HG02885 (cell line): ENCODE results near the gene SH3BP2.

Experiments
- ATAC-seq: cut with Tn5 transposase; IDR thresholded peaks from one replicate; pipeline ENCODE4 v1.9.1; 2021; ENCODE audit warnings: mild to moderate bottlenecking; ENCODE audit not compliant: unreplicated experiment, poor library complexity

SH3BP2 gene

DNA sequence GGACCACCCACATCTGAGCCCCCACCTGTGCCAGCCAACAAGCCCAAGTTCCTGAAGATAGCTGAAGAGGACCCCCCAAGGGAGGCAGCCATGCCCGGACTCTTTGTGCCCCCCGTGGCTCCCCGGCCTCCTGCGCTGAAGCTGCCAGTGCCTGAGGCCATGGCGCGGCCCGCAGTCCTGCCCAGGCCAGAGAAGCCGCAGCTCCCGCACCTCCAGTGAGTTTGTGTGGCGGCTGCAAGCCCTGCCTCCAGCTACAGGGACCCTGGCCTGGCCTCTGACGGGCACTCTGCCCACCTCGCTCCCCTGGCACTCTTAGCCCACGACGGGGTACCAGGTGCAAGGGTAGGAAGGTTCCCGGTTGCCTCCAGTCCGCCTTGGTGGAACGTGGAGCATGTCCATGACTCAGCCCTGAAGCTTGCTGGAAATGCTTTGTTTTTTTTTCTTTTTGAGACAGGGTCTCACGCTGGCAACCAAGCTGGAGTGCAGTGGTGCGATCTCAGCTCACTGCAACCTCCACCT, 37.1 kb downstream of the SH3BP2 start:
- no peak for ATAC-seq

DNA sequence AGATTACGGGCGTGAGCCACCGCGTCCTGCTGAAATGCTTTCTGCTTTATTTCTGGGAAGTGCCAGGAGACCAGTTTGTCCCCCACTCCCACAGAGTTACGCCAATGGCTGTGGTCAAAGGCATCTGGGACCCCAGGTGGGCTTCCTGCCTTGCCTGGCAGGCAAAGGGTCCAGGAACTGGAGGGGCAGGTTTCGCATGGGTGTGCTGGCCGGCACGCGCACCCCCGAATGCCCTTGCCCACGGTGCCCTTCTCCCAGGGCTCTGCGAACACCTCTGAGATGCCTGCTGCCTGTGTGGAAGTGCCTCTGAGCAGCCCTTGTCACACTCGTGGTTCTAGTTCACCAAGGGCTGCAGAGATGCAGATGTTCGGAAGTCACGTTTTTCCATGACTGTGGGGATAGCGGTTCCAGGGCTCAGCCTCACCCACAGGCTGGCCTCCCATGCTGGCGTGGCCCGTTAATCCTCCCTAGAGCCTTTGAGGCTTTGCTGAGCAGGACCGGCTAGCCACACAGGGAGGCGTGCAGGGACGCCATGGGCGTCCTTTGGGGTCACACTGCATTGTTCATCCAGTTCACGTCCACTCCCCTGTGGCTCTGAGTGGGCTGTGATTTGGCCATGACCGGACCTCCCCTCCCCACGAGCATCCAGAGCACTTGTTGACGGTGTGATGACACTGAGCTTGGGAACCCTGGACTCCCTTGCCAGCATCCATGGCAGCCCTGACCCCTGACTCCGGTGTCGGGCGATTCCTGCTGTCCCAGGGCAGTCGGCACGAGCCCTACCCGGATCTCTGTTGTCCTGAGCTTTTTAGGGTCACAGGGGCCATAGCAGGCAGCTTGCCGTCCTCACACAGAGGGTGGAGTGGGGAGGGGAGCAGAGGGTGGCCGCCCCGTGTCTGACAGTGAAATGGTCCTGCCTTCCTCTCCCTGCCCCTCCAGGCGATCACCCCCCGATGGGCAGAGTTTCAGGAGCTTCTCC, 38.0 kb downstream of the SH3BP2 start:
- no peak for ATAC-seq

DNA sequence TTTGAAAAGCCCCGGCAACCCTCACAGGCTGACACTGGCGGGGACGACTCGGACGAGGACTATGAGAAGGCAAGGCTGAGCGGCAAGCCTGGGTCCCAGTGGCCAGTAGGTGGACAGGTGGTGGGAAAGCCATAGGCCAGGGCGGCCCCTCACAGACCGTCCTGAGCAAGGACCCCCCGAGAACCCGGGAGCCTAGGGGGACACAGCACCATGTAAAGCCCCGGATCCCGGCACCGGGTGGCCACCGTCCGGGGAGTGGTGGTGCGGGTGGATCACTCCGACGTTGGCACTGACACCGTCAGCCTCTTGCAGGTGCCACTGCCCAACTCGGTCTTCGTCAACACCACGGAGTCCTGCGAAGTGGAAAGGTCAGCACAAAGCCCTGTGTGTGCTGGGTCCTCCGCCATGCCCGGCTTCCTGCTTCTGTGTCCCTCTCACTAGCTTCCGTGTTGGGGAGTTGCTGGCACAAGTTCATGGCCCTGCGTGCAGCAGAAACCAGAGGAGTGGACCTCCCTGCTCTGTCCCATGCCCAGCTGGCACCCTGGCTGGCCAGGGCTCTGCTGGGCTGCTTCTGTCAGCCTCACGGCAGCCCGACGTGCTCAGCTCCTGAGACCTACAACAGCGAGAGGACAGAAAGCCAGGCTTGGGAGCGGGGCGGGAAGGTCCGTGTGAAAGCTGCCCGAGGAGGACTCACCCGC, 38.9 kb downstream of the SH3BP2 start:
- no peak for ATAC-seq

DNA sequence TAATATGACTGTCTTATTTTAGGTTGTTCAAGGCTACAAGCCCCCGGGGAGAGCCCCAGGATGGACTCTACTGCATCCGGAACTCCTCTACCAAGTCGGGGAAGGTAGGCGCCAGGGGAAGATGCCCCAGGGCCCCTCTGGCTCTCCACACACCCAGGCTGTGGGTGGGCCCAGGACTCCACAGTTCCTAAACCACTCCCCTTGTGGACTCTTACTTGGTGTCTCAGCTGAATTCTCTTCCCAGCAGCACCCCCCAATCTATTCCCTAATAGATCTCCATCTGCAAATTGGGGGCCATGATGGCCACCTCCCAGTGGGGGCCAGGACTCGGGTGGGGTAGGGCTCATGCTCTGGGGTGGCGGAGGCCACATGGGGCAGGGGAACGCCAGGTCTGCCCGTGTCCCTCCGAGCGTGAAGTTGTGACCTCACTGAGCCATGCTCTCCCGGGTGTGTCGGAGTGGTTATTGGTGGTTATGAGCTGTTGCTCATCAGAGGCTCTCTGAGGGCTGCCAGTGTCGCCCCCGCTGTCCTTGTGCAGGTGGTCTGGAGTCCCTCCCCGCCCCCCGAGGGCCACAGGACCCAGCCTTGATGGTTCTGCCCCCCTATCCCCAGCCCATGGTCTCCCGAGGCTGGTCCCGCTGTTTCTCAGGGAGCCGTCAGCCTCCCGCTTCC, 39.6 kb downstream of the SH3BP2 start:
- ATAC-seq, result peak; percentile 79

DNA sequence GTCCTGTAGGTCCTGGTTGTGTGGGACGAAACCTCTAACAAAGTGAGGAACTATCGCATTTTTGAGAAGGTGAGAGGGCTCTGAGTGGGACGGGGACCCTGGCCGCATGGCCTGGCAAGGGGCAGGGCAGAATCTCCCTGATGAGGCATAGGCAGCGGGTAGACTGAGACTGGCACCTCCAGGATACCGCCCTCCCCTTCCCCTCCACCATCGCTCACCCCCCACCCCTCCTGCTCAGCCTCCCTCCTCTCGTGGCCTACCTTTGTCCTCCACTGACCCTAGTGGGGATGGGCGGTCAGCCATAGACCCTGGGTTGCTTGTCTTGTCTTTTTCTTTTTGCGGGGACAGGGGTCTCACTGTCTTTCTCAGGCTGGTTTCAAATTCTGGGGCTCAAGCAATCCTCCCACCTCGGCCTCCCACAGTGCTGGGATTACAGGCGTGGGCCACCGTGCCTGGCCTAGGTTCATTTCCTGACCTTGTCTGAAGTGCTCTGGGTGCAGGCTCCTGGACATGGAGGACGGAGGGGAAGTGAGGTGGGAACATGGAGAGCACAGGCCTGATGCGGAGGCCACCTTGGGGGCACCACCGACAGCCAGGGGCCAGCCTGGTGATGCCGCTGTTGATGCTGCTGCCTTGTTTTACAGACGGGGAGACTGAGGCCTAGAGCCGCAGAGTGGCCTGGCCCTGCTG, 40.2 kb downstream of the SH3BP2 start:
- ATAC-seq, result no peak

DNA sequence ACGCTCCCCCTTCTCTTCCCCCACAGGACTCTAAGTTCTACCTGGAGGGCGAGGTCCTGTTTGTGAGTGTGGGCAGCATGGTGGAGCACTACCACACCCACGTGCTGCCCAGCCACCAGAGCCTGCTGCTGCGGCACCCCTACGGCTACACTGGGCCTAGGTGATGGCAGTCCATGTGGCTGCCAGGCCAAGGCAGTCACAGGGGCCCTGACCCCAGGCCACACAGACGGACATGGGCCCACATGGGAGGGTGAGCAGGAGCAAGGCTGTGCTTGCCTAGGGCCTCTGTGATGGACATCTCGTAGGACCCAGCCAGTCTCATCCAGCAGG, 40.8 kb downstream of the SH3BP2 start:
- ATAC-seq, result no peak

DNA sequence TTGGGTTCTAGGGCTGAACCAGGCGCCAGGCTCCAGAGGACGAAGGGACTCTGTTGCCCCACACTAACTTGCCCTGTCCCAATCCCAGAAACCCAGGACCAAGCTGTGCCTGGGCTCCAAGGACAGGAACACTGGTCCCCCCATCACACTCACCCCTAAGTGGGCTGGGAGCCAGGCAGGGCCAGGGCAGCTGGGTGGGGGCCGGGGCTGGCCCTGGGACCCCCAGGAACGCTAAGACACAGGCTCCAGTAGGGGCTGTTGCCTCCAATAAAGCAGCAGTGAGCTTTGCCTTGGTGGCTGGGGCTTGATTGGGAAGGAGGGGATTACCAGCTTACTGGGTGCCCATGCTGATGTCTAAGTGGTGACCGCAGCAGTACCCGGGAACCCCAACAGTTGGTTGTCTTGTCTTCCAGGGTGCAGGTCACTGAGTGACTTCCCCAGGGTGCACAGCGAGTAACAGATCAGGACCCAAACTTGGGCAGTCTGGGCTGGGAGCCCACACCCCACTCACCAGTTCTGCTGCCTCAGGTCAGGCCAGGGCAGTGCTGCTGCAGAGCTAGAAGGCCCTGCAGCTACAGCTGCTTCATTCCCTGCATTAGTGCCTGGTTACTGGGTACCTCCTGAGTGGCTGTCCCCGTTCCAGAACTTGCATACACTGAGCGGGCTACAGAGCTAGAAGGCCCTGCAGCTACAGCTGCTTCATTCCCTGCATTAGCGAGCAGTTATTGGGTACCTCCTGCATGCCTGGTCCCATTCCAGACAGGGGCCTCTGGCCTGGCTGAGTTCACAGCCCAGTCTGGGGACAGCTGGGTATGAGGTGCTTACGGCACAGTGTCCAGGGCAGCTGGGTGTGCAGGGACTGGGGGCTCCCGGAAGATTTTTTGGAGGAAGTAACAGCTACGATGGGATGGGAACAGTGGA, 41.4 kb downstream of the SH3BP2 start:
- no peak for ATAC-seq

DNA sequence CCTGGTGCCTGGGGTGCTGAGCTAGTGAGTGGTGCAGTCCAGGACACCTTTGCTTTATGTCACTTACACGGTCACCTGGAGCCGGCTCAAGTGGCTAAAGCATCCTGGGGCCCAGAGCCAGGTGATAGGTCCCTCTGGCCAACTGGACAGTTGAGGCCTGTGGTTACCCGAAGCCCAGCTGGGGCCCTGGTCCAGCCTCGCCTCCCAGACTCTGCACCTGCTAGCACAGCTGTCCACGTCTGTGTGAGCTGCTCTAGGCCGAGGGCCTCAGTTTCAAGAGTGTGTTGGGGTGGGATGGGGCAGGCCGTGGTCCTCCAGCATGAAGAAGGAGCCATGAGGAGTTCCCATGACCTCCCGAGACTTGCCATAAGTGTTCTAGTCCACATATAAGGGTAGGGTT, 43.1 kb downstream of the SH3BP2 start:
- ATAC-seq, result no peak

DNA sequence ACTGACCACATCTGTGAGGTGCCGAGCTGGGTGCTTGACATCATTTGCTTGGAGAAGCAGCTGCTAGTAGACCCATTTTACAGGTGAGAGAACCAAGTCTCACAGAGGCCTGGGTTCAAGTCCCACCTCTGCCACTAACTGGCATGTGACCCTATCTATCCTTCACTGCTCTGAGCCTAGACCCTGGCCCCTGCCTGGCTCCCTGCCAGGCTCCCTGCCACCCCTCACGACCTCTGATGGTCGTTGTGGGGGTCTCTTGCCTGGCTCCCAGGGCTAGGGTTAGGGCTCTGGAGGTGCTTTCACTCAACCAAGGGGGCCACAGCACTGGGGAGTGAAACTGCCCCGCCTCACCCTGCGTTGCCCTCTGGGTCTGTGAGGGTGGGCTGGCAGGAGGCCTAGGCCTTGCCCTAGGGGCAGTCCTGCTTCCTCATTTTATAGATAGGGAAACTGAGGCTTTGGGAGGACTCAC, 43.5 kb downstream of the SH3BP2 start:
- ATAC-seq, result no peak

DNA sequence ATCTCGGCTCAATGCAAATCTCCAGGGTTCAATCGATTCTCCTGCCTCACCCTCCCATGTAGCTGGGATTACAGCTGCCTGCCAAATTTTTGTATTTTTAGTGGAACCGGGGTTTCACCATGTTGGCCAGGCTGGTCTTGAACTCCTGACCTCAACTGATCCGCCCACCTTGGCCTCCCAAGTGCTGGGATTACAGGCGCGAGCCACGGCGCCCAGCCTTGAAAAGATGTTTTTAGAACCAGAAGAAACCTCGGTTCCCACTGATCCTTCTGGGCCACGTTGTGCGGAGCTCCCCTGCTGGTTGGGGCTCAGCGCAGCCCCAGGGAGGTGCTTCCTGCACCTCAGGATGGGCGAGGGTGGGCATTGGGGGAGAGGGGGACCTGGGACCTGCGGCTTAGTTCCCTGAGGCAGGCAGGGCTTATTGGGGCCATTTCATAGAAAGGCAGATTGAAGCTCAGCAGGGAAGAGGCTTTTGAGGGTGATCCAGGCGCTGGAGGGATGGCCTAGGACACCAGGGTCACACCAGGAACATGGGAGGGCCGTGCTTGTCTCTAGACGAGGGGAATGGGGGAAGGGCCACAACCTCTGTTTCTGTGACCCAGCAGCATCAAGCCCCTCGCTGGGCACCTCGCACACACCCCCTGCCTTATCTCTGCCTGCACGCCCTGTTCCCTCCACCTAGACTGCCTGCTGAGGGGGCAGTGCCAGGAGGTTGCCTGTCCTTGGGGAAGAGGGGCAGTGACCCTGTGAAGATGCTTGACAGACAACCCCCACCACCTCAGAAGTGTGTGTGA, 44.4 kb downstream of the SH3BP2 start:
- ATAC-seq, result no peak

DNA sequence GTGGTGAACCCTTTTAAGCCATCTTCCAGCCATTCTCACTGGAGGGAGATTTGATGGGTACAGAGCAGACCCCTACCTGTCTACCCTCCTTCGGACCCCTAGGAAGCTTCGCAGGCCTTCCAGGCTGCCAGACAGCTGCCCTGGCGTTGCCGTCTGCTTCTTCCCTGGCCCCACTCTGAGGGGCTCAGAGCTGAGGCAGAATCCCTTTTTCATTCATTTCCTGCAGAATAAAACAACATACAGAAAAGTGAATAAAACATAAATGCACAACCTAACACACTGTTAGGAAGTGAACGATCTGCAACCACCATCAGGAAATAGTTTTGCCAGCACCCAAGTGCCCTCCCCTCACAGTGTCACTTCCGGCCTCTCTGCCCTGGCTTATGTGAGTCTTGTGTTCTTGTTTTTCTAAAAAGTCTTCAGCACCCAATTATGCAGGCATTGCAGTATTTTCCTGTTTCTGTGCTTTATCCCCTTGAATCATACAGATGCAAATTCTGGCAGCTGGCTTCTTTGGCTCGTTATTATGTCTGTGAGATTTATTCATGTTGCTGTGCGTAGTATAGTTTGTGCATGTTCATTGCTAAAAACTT, 45.1 kb downstream of the SH3BP2 start:
- no peak for ATAC-seq

DNA sequence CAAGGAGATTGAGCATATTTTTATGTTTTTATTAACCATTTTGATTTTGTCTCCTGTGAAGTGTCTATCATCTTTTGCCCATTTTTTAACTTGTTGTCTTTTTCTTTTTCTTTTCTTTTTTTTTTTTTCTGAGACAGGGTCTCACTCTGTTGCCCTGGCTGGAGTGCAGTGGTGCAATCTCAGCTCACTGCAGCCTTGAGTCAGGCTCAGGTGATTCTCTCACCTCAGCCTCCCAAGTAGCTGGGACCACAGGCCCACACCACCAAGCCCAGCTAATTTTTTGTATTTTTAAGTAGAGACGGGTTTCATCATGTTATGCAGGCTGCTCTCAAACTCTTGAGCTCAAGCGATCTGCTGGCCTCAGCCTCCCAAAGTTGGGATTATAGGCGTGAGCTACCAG, 46.2 kb downstream of the SH3BP2 start:
- no peak for ATAC-seq

DNA sequence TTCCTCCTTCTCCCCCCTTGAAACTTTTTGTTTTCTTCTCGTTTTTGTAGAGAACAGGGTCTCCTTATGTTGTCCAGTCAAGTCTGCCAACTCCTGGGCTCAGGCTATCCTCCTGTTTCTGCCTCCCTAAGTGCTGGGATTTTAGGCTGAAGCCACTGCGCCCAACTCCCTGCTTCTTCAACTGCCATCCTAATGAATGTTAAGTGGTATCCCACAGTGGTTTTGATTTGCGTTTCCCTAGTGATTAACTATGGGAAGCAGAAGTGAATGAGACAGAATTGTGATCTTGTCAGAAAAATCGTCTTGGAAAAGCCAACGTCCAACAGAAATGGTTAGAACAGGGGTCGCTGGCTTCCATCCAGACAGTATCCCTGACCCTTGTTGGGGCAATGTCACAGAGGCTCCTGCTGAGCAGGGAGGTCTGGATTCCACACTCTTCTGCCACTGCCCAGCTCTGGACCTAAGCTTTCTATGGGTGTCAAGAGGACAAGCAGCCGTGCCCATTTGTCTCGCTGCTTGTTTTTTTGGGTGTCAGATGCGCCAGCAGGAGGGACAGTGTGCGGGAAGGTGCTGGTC, 49.9 kb downstream of the SH3BP2 start:
- no peak for ATAC-seq

DNA sequence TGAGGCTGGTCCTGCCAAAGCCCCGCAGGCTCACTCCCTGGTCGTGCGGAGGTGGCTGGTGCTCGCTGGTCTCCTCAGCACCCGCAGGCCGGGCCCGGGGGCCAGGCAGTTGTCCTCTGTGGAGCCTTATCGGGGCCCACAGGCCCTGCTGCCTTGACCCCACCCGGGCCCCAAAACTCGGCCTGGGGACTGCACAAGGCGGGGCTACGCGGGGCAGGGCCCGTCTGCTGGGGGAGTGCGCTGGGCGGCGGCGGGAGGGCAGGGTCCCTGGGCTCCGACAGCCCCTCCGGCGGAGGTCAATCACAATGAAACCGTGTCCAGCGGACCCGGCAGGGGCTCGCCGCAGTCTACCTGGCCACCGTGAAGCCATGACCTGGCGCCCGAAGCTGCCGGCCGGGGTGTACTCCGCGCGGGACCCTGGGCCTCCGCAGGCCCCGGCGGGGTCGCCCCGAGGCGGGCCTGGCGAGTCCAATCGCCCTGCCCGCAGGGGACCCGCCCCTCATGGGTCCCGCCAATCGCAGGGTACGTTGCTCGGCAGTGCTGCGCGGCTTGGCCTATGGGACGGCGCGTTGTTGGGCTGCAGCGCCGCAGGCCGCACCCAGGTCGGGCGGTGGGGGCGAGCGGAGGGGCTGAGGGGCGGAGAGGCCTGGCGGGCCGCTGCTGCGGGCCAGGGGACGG, 50.5 kb downstream of the SH3BP2 start, which contains the start of gene ADD1:
TSS of gene ADD1 (plus strand) at position 582 of the 678 bp plus-strand sequence. CDS start 32,072 bp downstream, outside the sequence.
- peak; percentile 87 for ATAC-seq

DNA sequence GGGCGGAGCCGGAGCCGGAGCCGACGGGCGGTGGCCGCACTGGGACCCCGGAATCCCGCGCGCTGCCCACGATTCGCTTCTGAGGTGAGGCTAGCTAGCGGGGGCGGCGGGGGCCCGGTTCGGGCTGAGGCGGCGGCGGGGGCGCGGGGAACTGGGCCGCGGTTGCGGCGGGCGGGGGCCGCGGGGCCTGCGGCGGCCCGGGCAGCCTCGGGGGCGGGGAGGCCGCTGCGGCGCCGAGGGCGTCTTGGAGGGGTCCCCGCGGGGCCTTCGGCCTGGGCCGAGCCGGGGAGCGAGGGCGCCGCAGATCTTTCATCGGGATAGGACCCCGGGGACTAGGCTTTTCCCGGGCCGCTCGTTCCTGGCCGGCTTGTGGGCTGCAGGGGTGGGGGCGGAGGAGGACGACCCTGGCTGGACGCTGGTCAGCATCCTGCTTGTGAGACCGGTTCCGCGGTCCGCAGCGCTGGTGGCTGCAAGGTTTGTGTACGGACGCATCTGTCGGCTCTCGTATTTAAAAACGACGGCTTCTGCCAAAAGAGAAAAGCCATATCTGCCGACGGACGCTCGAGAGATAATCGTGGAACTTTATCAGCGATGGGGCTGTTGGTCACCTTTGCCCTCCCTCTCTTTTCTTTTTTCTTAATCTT, 51.2 kb downstream of the SH3BP2 start:
- ATAC-seq, result no peak

DNA sequence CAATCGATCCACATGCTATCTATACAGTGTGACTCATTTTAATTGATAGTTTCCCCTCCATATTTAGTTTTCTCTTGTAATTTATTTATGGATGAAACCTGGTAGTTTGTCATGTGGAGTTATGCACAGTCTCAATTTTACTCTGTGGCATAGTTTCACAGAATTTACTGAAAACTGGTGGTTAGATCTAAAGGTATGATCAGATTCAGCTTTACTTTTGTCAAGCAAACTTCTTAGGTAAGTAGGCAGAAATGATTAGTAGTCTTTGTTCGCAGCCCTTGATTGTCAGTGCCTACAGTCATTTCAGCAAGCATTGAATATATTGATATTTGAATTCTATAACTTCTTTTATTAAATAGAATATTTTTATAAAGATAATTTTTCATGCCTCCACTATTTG, 53.3 kb downstream of the SH3BP2 start:
- ATAC-seq, result no peak
